GM18502 (cell line): Measurements from ENCODE around the gene HES6.
A peak's percentile ranks its signal among the peaks of the same experiment; 100 is the strongest.

ENCODE experiments used
- ATAC-seq: cut with Tn5 transposase; IDR thresholded peaks from one replicate; pipeline ENCODE4 v1.9.1; 2021; ENCODE audit warnings: mild to moderate bottlenecking; ENCODE audit not compliant: unreplicated experiment, poor library complexity

Gene HES6

DNA sequence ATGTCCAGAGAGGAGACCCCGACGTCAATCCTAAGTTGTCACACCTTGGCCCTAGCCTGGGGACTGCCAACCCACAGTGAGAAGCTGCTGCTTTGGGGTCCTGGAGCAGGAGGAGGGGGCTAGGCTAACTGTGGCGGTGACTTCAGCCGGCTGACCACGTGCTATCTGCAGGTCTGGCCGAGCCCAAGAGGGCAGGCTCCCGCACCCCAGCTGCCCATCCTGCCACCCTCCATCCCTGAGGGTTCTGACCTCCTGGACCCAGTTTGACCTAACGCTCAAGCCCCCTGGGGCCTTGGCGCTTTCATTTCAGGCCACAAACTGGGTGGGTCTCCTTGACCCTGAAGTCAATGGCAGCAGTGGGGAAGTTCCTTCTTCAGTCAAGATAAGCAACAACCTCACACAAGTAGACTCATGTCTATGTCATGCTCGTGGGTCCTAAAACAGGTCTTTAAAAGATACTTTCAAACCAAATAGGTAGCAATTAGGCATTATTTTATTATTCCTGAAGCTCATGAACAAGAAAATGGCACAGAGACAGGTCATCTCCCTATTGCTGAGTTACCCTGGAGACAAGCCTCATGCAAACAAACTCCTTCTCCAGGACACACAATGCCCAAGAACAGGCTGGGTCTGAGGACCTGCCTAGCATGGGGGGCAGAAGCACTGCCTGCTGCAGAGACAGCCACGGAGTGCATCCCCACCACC is 2.3 kb downstream of the HES6 start:
- ATAC-seq: no peak

- no peak for ATAC-seq
Observed at GRCh38 chr2:238236571-238236970, 3.3 kb downstream of the HES6 start.

GRCh38 chr2:238235856-238236255 is 4.0 kb downstream of the HES6 start:
- no peak for ATAC-seq

- ATAC-seq: no peak
Observed at GRCh38 chr2:238235331-238235732, 4.5 kb downstream of the HES6 start.

GRCh38 chr2:238233625-238234024 is 6.2 kb downstream of the HES6 start:
- ATAC-seq: no peak

GRCh38 chr2:238231809-238232208 is 8.0 kb downstream of the HES6 start:
- ATAC-seq: no peak

- peak; percentile 72 for ATAC-seq
Observed at GRCh38 chr2:238231251-238231793, 8.5 kb downstream of the HES6 start.

- no peak for ATAC-seq
Observed at GRCh38 chr2:238230699-238231098, 9.1 kb downstream of the HES6 start.

GRCh38 chr2:238228700-238229099 is 11.1 kb downstream of the HES6 start:
- no peak for ATAC-seq

DNA sequence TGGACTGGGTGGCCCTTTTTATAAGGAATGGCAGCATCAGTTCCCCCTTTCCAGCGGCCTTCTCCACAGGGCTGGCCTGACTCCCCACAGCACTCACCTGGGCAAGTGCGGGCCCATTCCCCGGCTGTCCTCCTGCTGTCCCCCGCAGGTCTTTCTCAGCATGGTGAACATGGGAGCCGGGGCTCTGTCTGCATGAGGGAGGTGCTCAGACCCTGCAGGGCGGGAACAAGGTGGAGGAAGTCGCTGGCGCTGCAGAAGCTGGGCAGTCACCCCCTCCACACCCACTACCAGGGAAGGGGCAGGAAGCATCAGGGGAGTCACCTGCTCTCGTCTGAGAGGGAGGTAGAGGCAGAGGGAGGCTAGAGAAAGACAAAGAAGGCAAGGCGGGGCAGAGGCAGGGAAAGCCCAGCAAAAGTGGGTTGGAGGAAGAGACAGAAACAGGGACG is 12.2 kb downstream of the HES6 start:
- ATAC-seq: no peak

GRCh38 chr2:238226698-238227586 is 12.9 kb downstream of the HES6 start:
- ATAC-seq: no peak

DNA sequence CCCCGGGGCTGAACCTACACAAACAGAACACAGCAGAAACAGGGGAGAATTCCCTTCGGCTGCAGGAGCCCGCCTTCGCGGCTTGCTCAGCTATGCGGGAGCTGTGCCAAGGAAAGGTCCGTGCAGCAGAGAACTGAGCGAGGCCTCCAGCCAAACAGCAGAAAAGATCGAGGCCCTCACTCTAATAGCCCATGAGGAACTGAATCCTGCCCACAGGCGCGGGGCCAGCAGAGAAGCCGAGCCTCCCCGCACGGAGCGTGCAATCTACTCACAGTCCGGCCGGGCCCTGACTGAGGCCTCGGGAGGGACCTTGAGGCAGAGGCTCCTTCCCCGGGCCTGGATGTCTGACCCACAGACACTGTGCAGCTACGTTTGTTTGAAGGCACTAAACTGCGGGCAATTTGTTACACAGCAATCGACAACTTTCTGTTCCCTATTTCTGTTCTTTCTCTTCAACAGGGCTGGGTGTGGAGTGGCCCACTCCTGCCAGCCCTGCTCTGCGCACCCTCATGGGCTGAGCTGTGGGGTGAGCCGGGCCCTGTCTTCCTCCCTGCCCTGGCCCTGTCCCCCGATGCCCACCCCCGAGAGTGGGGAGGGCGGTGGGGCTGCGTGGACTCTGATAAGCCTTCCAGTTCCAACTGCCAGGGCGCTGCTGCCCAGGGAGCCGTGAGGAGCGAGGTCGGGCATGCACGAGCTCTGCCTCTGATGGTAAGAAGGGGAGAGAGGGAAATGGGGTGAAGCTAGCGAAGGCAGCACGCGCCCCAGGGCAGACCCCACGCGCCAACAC is 13.7 kb downstream of the HES6 start:
- ATAC-seq: no peak

DNA sequence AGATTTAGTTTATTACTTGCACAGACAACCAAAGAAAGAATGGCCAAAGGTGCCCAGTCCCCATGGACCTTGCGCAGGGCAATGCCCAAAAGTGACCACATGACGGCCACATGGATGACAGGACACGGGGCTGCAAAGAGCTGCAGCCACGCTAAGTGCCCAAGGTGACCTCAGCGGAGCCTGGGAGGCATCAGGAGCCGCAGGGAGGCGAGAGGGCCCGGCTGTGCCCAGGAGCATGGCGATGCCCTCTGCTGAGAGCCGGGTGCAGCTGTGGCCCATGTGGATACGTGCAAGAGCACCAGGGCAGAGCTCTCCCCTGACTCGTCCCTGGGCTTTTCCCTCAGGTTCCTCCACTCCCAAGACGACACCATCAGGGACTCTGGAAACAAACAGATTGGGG is 14.7 kb downstream of the HES6 start:
- no peak for ATAC-seq

DNA sequence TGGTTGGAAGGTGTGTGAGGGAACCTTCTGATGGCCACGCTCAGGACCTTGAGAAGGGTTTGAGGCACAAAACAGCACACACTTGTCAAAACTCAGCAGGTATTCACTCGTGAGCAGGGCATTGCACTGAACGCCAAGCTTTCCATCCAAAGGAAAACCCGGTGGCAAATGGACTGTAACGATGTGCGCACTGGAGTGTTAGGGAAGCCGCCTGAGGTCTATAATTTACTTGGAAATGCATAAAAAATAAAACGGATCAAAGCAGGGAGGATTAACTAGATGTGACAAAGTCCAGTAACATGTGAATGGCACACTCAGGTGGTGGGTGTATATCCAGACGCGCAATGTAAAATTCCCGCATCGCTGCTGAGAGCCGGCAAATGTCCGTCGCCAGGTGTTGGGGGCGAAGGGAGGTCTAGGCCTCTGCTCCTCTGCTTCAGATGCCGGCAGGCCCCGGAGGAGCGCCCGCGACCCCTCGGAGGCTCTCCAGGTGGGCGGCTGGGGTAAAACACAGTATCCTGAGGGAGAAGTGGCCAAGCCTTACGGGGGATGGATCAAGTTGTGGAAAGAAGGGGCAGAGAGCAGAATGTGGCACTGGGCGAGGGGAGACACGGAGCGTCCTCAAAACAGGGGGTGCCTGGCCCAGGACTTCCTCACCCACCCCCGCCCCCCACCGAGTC is 15.3 kb downstream of the HES6 start:
- ATAC-seq: no peak

GRCh38 chr2:238220892-238221521 is 18.8 kb downstream of the HES6 start:
- ATAC-seq: no peak

- no peak for ATAC-seq
Observed at GRCh38 chr2:238220274-238220891, 19.5 kb downstream of the HES6 start.

GRCh38 chr2:238216651-238217184 is 23.1 kb downstream of the HES6 start:
- ATAC-seq: no peak

GRCh38 chr2:238207006-238207405 is 32.8 kb downstream of the HES6 start:
- no peak for ATAC-seq
